Prostate gland (tissue), 2 donors: ENCODE measurements around the gene ANO2.

Experiments used
- CTCF ChIP-seq, 4 experiments: fragments of 200-600 bp in 2 of 4; fragments of 450-650 bp in 2 of 4; sonication (generic) in 2 of 4; IDR thresholded peaks; 1 replicate in 3 of 4; 2 replicates in 1 of 4; pipeline ENCODE4 v1.5.1; 2016 to 2019; ENCODE audit warnings: antibody characterized with exemption in 4 of 4, mild to moderate bottlenecking in 2 of 4, moderate library complexity in 2 of 4
- POLR2A ChIP-seq: fragments of 450-650 bp; IDR thresholded peaks from one replicate; pipeline ENCODE4 v1.6.1; 2016; ENCODE audit warnings: antibody characterized with exemption, mild to moderate bottlenecking

- TF ChIP-seq CTCF (IDR thresholded peaks at IDR 0.05) = no peak
- no peak for TF ChIP-seq POLR2A
Observed at GRCh38 chr12:5776091-5776490, 169.0 kb downstream of the ANO2 start.
